ENCODE results near the gene SSUH2.

GRCh38 chr3:8596321-8597218, 48.0 kb downstream of the SSUH2 start:
- TF ChIP-seq JUN (IDR thresholded peaks at IDR 0.05; ENCODE audit: borderline replicate concordance, low read depth, low read length) (no peak), JUN (CRISPR knock-in tag; IDR thresholded peaks at IDR 0.05; ENCODE audit: borderline replicate concordance) (no peak), ZHX1 (conservative IDR thresholded peaks at IDR 0.05; ENCODE audit: low read length) (no peak), CEBPB (tag; IDR thresholded peaks at IDR 0.05) (no peak)

Measured in K562 (cell line).